Retinal pigment epithelial cell (primary cell): ENCODE data around the gene NEGR1.
A peak's percentile ranks its signal among the peaks of the same experiment; 100 is the strongest.

Experiments
- DNase-seq: peaks from one replicate; pipeline ENCODE4 v3.0.0-alpha.2; 2010; ENCODE audit warnings: low read depth
- H3K4me3 ChIP-seq: 2 replicates; pipeline ENCODE4 v1.5.1; 2011; ENCODE audit warnings: mild to moderate bottlenecking, low read length, control low read depth, moderate library complexity
- TF ChIP-seq, protein P1 (sequence below): conservative IDR thresholded peaks from 2 replicates; pipeline ENCODE4 v1.5.1; 2011; ENCODE audit warnings: low read depth, low read length, control low read depth, inconsistent platforms

Gene NEGR1

DNA sequence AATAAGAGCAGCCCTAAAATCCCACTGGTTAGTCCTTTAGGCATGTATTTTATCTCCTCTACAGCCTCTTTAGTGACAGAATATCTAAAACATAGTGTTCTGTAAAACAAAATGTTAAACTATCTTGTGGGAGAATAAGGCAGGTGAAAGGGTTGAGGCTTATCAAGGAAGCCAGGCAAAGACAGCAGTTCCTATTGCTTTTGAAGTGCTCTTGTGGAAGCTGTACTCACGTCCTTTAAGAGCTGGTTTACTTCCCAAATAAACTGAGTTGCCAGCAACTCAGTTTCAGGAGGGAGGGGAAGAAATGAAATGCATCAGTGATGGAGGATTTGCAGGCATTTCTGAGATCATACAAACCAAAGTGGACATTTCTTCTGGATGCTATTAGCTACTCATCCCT is 671.9 kb downstream of the NEGR1 start:
- no peak overlapping the region for H3K4me3 ChIP-seq
- TF ChIP-seq, protein P1, sequence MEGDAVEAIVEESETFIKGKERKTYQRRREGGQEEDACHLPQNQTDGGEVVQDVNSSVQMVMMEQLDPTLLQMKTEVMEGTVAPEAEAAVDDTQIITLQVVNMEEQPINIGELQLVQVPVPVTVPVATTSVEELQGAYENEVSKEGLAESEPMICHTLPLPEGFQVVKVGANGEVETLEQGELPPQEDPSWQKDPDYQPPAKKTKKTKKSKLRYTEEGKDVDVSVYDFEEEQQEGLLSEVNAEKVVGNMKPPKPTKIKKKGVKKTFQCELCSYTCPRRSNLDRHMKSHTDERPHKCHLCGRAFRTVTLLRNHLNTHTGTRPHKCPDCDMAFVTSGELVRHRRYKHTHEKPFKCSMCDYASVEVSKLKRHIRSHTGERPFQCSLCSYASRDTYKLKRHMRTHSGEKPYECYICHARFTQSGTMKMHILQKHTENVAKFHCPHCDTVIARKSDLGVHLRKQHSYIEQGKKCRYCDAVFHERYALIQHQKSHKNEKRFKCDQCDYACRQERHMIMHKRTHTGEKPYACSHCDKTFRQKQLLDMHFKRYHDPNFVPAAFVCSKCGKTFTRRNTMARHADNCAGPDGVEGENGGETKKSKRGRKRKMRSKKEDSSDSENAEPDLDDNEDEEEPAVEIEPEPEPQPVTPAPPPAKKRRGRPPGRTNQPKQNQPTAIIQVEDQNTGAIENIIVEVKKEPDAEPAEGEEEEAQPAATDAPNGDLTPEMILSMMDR: no peak
- DNase-seq: no peak

DNA sequence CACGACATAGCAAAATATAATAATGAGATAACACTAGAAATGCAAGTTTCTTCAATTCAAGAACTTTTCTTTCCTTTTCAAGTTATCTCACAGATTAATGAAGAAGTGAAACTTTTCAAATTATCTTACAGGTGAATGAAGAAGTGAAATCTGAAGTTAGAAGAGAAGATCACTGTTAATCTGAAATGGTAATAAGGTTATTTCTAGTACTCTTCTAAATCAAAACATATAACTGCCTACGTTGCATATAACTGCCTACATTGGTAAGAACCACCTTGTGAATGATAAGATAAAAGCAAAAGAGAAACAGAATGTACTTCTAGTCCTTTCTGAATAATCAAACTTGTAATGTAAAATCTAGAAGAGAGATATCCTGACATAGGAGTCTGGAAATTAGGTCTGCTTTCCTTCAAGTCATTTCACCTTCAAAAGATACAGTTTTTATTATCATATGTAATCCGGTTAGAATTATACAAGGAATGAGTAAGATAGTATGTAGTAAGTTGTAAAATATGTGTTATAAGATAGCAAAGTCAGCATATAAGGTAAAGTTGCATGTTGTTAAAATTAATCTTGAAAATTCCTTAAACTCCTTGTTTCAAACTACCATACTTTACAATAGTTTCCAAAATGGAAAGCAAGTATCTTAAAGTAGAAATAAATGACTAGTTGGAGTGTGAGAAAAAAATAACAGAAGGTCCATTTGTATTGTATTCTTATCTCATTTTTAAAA is 679.1 kb downstream of the NEGR1 start:
- H3K4me3 ChIP-seq: no peak overlapping the region
- TF ChIP-seq, protein P1: no peak
- DNase-seq: no peak

DNA sequence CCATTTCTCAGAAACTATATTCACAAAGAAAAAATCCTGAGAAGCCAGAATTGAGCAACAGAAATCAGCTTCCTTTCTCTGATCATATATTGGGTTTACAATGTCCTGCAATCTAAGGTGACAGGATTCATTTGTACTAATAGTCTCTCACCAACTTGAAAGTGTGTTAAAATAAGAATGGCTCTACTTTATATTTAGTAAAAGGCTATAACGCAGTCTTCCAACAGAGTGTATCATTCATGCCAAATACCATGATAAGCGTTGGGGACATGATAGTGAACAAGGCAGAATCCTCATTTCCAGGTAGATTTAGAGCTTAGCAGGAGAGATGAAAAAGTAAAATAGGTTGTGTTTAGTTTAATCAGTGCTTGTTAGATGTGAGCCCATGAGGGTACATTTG is 682.3 kb downstream of the NEGR1 start:
- TF ChIP-seq, protein P1: no peak
- H3K4me3 ChIP-seq: no peak overlapping the region
- DNase-seq: no peak

DNA sequence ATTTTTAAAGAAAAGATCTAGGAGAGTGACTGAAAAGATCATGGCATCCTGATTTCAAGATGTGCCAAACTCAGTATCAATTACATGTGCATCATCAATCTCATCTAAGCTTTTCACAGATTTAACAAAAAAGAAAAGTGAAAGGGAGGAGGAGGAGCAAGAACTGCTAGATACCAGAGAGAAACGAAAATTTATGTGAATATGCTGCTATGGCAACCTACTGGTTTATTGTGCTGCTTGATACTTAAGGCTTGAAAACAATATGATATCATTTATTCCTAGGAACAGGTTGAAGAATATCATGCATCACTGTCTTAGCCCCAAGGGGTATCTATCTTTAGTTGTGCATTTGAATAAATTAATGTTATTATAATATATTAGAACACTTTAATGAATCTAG is 683.0 kb downstream of the NEGR1 start:
- TF ChIP-seq, protein P1: no peak
- no peak for DNase-seq
- H3K4me3 ChIP-seq: no peak overlapping the region

DNA sequence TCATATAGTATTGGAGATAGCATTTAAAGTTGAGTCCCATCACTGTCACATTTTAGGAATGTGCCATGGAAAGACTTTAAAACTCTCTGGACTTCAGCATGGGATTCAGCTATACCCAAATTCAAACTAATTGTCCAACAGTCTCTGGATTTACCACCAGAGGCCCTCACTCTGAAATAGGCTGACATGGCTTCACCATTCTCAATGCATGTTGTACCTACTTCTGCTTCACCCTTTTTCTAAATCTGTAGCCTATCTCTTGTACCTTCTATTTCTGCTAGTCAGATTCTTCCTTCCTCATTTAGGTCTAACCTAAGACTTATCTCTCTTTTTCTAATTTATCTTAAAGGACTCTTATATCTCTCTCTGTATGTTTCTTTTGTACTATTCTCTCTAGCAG is 688.8 kb downstream of the NEGR1 start:
- DNase-seq: no peak
- TF ChIP-seq, protein P1: peak; percentile 18
- H3K4me3 ChIP-seq: no peak overlapping the region

DNA sequence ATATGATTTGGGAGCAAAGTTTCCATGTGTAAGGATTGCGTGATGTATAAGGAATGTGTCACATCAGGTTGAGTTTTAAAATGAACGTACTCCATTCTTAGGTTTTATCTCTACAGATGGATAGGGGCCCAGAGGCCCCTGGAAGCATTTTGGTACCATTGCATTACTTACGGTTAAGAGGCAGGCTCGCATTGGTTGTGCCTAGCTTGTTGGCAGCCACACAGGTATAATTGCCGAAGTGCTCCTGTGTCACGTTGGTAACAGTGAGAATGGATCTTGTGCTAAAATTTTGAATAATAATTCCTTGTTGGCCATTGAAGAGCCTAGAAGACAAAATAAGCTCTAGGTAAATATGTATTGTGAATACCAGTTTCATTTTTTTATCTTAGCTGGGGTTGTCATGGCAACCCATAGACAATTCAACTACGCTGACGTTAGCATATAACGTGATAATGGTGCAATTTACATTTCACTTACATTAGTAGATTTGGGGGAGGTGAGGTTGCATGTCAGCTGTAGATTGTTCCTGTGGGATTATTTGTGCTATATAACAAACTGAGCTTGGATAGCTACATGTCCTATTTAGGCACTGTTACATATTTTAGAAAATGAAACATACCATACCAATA is 689.6 kb downstream of the NEGR1 start:
- H3K4me3 ChIP-seq: no peak overlapping the region
- TF ChIP-seq, protein P1: no peak
- no peak for DNase-seq

DNA sequence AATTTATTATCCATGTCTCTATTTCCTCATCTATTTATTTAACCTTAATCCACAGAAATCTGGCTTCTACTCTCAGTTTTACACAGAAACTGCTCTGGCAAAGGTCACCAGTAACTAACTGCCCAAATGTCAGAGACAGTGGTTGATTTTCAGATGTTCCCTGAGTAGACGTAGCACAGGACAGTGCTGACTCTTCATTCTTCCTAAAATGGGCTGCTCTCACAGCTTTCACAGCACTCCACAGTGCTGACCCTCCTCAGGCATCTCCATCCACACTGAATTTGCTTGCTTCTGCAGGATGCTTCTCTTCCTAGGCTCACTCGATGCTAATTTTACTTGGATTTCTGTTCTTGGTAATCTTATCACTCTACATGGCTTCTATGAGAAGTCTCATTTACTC is 693.3 kb downstream of the NEGR1 start:
- no peak overlapping the region for H3K4me3 ChIP-seq
- TF ChIP-seq, protein P1: no peak
- DNase-seq: no peak
